22Rv1 (cell line): ENCODE data around the gene CERK.

Experiments used
- H3K27ac ChIP-seq: fragments of 450-650 bp; 2 replicates; pipeline ENCODE4 v1.5.1; 2017
- ZFX ChIP-seq: fragments of 450-650 bp; IDR thresholded peaks from 2 replicates; pipeline ENCODE4 v1.6.1; 2017; ENCODE audit warnings: antibody characterized with exemption, borderline replicate concordance
- TF ChIP-seq, protein P1 (sequence below): fragments of 450-650 bp; IDR thresholded peaks from 2 replicates; pipeline ENCODE4 v1.5.1; 2017; ENCODE audit warnings: mild to moderate bottlenecking

CERK gene

DNA sequence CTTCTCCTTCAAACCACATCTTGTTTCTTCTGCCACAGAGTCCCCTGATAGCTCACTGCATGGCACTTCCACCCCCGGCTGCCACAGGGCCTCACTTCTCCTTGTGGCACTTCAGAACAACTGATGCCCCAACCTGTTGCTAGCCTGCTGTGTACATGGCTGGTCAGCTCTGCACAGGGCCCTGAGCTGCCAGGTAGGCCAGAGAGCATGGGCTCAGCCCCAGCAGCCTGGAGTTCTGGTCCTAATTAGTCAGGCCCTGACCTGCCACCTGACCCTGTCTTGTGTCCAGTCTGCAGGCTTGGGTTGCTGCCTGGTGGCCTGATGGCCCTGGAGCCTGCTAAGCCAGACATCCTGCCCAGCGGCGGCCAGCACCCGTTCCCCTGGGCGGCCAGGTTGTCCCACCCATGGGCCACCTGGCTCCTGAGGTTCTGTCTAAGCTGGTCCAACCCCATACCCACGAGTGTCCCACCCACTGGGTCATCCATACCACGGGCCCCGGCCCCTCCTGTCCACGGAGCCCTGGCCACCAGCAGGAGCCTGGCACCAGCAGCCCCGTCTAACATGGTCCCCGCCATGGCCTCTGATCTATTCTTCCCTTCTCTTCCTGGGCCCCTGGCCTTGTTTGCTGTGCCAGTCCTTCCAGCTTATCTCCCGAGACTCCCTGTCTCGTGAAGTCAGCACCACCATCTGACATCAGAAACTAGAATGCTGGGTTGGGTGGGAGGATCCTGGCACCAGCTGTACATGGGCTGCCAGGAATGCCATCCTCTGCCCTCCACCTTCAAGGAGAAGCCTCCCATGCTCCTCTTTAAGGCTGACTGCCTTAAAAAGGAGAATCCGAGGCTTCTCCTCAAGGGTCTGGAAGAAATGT, 3.1 kb upstream of the CERK start:
- H3K27ac ChIP-seq, result no peak overlapping the region
- no peak for TF ChIP-seq ZFX
- TF ChIP-seq, protein P1, sequence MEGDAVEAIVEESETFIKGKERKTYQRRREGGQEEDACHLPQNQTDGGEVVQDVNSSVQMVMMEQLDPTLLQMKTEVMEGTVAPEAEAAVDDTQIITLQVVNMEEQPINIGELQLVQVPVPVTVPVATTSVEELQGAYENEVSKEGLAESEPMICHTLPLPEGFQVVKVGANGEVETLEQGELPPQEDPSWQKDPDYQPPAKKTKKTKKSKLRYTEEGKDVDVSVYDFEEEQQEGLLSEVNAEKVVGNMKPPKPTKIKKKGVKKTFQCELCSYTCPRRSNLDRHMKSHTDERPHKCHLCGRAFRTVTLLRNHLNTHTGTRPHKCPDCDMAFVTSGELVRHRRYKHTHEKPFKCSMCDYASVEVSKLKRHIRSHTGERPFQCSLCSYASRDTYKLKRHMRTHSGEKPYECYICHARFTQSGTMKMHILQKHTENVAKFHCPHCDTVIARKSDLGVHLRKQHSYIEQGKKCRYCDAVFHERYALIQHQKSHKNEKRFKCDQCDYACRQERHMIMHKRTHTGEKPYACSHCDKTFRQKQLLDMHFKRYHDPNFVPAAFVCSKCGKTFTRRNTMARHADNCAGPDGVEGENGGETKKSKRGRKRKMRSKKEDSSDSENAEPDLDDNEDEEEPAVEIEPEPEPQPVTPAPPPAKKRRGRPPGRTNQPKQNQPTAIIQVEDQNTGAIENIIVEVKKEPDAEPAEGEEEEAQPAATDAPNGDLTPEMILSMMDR, result no peak

DNA sequence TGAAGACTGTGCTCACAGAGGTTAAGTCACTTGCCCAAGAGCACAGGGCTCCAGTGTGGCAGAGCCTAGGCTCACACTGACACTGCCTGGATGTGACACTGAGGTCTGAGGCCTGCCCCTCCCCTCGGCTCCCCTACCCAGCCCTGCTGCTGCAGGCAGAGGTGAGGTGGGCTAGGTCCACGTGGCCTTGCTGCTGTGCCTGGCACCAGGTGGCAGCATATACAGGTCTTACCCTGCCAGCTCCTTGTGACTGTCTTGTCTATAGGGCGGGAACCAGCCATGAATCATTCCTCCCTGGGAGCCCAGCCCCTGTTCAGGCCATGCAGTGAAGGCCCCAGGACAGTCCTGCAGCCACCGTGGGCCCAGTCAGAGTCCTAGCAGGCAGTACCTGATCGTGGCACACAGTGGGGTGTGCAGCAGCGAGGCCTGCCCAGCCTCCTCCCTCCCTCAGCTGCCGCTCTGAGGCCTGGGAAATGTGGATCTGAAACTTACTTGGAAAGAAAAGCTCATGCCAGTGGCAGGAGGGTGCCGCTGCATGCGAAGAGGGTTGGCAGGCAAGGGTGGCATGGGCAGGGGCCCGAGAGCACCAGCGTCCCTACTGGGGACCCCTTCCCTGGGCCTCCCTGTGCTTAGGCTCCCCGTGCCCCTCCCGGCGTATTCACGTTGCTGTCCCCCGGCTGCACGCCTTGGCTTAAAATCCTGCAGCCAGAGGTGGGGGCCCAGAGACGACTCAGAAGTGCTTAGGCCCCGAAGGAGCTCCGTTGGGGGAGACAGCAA, 1.2 kb upstream of the CERK start:
- H3K27ac ChIP-seq, result peak overlapping the region; percentile 40
- no peak for TF ChIP-seq ZFX
- TF ChIP-seq, protein P1, result peak; percentile 59

DNA sequence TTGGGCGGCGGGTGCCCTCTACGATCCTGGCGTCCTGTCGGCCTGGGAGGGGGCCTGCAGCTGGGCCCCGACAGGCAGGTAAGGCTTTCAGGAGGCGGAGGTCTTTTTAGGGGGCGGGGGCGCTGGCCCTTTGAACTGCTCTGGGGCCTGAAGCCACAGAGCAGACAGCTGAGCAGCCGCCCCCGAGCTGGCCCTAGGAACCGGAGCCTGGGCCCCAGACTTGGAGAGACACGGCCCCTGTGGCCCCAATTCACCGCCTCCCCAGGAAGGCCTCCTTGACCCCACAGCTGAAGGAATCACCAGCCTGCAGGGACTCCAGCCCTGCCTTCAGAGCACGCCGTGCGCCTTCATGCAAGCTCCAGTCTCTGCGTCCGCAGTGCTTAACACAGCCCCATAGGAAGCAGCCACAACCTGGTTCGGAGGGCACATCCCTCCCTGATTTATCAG, 618 bp upstream of the CERK start:
- TF ChIP-seq ZFX, result no peak
- TF ChIP-seq, protein P1, result no peak
- H3K27ac ChIP-seq, result peak overlapping the region; percentile 40

DNA sequence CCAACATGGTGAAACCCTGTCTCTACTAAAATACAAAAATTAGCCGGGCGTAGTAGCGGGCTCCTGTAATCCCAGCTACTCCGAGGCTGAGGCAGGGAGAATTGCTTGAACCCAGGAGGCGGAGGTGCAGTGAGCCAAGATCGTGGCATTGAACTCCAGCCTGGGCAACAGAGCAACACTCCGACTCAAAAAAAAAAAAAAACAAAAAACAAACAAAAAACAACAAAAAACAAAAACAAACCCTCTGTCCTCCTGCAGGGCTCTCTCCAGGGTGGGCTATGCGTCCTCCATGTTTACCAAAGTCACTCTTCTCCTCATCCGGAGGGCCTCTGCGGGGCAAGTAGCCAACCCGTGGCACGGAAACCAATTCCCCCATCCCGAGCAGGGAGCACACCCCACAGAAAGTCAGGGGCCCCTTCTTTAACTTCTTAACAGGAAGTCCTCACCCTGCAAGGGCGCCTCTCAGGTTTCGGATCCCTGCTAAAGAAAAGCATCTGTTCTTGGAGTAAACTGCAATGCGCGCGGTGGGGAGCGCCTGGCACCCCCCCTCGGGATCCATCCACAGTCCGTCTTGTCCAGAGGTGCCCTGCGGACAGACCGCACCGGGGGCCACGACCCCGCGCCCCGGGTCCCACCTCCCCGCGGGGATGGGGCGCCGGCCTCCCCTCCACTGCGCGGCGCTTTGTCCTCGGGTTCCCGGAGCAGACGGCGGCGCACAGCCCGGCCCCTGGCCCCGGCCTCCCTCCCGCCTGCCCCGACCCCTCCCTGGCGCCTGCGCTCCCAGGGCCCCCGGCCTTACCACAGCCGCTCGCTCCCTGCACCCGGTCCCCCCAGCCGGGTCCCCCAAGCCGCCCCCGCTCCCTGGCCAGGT, 712 bp downstream of the CERK start:
- no peak overlapping the region for H3K27ac ChIP-seq
- TF ChIP-seq, protein P1, result no peak
- TF ChIP-seq ZFX, result no peak

DNA sequence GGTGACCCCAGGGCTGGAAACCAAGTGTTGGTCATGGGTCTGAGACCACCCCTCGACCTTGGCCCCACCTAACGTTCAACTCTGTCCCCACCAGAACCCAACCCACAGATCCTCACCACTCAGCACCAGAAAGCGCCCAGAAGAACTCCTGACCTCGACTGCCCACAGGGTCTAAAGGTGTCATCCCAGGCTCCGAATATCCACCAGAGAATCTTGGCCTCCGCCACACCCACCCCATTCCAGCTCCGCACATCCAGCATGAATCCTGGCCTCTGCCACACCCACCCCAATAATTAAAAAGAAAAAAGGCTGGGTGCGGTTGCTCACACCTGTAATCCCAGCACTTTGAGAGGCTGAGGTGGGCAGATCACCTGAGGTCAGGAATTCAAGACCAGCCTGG, 1.3 kb downstream of the CERK start:
- no peak overlapping the region for H3K27ac ChIP-seq
- TF ChIP-seq, protein P1, result no peak
- TF ChIP-seq ZFX, result no peak

DNA sequence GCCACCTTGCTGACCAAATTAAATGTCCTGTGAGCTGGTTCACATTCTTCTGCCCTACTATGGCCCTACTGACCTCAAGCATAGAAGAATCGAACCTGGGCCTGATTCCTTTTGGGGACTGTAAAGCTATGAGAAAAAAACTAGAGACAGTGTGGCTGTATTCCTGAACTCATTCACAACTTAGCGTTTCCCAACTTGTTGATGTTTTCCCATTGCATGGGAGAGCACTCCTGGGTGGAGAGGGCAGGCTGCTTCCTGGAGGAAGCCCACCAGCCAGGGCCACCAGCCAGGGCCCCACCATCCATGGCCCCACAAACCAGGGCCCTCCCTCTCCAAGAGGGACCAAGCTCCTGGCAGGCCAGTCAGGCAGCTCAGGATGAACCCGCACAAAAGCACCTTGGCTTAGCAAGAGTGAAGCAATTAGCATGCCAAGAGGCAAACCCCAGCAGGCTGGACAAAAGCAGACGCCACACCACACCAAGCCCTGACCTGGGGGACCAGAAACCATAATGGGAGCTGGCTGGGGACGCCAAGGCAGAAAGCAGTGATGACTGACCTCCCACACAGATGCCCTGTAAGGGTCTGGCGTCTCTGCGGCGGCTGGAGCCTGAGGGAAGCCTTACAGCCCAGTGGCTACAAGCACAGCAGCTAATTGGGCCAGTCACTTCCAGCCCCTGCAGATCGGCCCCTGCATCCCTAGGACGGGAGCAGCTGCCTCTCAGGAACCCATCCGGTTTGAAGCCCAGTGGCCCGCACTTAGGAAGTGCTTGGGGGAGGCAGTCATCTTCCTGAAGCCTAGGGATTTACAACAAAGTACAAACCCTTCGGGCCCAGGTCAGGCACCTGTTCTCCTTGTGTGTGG, 2.1 kb downstream of the CERK start:
- H3K27ac ChIP-seq, result no peak overlapping the region
- TF ChIP-seq, protein P1, result no peak
